Lung (tissue), 12 donors: Measurements from ENCODE around the gene NOTCH4. TPM values are rescaled to one million over a fixed set of nuclear protein-coding genes. Genes with fewer than 3 reads are reported as not detected.

Experiments used
- ATAC-seq: fragments of 200-7000 bp; cut with Tn5 transposase; one replicate; pipeline ENCODE4 v1.9.1; 2020; ENCODE audit warnings: moderate number of reproducible peaks; ENCODE audit not compliant: insufficient read depth, low FRiP score
- DNase-seq, 3 donors: peaks; one replicate each; pipeline ENCODE4 v3.0.0-alpha.2; 2013 to 2017
- H3K27ac ChIP-seq, 2 donors: one replicate each; pipeline ENCODE4 v1.5.1; 2013; ENCODE audit warnings: mild to moderate bottlenecking in 2 of 2, moderate library complexity in 2 of 2, control low read depth in 1 of 2, inconsistent platforms in 1 of 2, low read depth in 1 of 2, low read length in 1 of 2
- H3K27me3 ChIP-seq, 3 donors: one replicate each; pipeline ENCODE4 v1.5.1; 2013; ENCODE audit warnings: low read length in 2 of 3; ENCODE audit not compliant: control insufficient read depth in 3 of 3, insufficient read depth in 3 of 3
- H3K36me3 ChIP-seq, 4 donors: one replicate each; pipeline ENCODE4 v1.5.1; 2013; ENCODE audit warnings: low read length in 4 of 4, mild to moderate bottlenecking in 1 of 4, moderate library complexity in 1 of 4; ENCODE audit not compliant: control insufficient read depth in 4 of 4, insufficient read depth in 4 of 4
- H3K4me1 ChIP-seq, 5 donors: one replicate each; pipeline ENCODE4 v1.5.1; 2013; ENCODE audit warnings: low read length in 5 of 5, mild to moderate bottlenecking in 2 of 5, moderate library complexity in 1 of 5; ENCODE audit not compliant: control insufficient read depth in 5 of 5, insufficient read depth in 5 of 5
- H3K4me3 ChIP-seq: one replicate; pipeline ENCODE4 v1.5.1; 2013; ENCODE audit warnings: mild to moderate bottlenecking, control low read depth, moderate library complexity
- H3K9ac ChIP-seq, 2 donors: one replicate each; pipeline ENCODE4 v1.5.1; 2013; ENCODE audit warnings: low read length in 2 of 2, control low read depth in 1 of 2; ENCODE audit not compliant: insufficient read depth in 1 of 2
- H3K9me3 ChIP-seq, 4 donors: one replicate each; pipeline ENCODE4 v1.5.1; 2013; ENCODE audit warnings: low read length in 3 of 4, mild to moderate bottlenecking in 1 of 4, moderate library complexity in 1 of 4; ENCODE audit not compliant: control insufficient read depth in 4 of 4, insufficient read depth in 3 of 4
- CTCF ChIP-seq: IDR thresholded peaks from 2 replicates; pipeline ENCODE4 v1.5.1; 2012; ENCODE audit warnings: mild to moderate bottlenecking; ENCODE audit errors: control extremely low read depth, extremely low read depth
- WGBS, 2 donors: extraction: QIAGEN DNeasy Blood & Tissue Kit; methylation state at CpG; one replicate each; pipeline ENCODE4 v1.1.7; 2013; 5-methylcytosine and 5-hydroxymethylcytosine counted together
- polyA plus RNA-seq, 2 donors: library from polyadenylated mRNA; stranded (reverse); fragments of 200-250 nt; gene quantifications; one replicate each; pipeline ENCODE4 v1.2.1, GENCODE V29; 2013
- total RNA-seq, 2 donors: library from RNA; depleted of rRNA in 1 of 2; stranded (reverse); fragments of >200 nt in 1 of 2; gene quantifications; one replicate each; pipeline ENCODE4 v1.2.1, GENCODE V29; 2014 to 2021
- donor health status: control.
- donor health status: control.
- donor health status: Bipolar disorder and iron deficiency.
- donor health status: healthy.
- donor health status: DM: yes; HTN: yes; CAD: no.

The NOTCH4 gene
- total and polyA plus RNA-seq, 4 donors = 38.8 to 54.6 (median 43.2) TPM

- DNase-seq = no peak
- no peaks in the 10 kb centered on the region for H3K27me3 ChIP-seq
- WGBS, 2 donors = 86 to 94% methylated on average over 1 of the region's 1 CpG
- H3K4me3 ChIP-seq = no peak overlapping the region
- no peaks in the 10 kb centered on the region for H3K4me1 ChIP-seq
- no peak for ATAC-seq
- H3K9me3 ChIP-seq = no peaks in the 10 kb centered on the region
- H3K27ac ChIP-seq = no peak overlapping the region
- H3K9ac ChIP-seq = no peak overlapping the region
- no peak for TF ChIP-seq CTCF
- peaks cover 0 to 2% (median 0%) of the 10 kb centered on the region in 4 donors for H3K36me3 ChIP-seq
These were observed 14.9 kb downstream of the NOTCH4 start for GRCh38 chr6:32208996-32209395.

GRCh38 chr6:32204268-32204715 lies 19.6 kb downstream of the NOTCH4 start:
- Histone ChIP-seq H3K27ac (no peak overlapping the region), H3K9me3 (peaks cover 0 to 2% (median 0%) of the 10 kb centered on the region in 4 donors), H3K4me1 (no peaks in the 10 kb centered on the region), H3K36me3 (peaks cover 0 to 4% (median 0%) of the 10 kb centered on the region in 4 donors), H3K4me3 (no peak overlapping the region), H3K27me3 (no peaks in the 10 kb centered on the region), H3K9ac (no peak overlapping the region)
- TF ChIP-seq CTCF = no peak
- ATAC-seq (no peak), DNase-seq (no peak)
- 90% methylated on average over 3 of the region's 3 CpGs for WGBS, 2 donors

- TF ChIP-seq CTCF = no peak
- Histone ChIP-seq H3K4me3 (no peak overlapping the region), H3K4me1 (no peaks in the 10 kb centered on the region), H3K36me3 (peaks cover 0 to 4% (median 0%) of the 10 kb centered on the region in 4 donors), H3K9me3 (peaks cover 0 to 2% (median 0%) of the 10 kb centered on the region in 4 donors), H3K27me3 (no peaks in the 10 kb centered on the region), H3K9ac (no peak overlapping the region), H3K27ac (no peak overlapping the region)
- no peak for DNase-seq
- no peak for ATAC-seq
- WGBS, 2 donors = 82 to 90% methylated on average over 9 of the region's 9 CpGs
These were observed 20.2 kb downstream of the NOTCH4 start for GRCh38 chr6:32203426-32204267.
